Fibroblast of gingiva (primary cell): ENCODE data around the gene EFCAB9.

Source experiments
- DNase-seq: peaks from one replicate; pipeline ENCODE4 v3.0.0-alpha.2; 2011; ENCODE audit warnings: low read depth

EFCAB9 gene

DNA sequence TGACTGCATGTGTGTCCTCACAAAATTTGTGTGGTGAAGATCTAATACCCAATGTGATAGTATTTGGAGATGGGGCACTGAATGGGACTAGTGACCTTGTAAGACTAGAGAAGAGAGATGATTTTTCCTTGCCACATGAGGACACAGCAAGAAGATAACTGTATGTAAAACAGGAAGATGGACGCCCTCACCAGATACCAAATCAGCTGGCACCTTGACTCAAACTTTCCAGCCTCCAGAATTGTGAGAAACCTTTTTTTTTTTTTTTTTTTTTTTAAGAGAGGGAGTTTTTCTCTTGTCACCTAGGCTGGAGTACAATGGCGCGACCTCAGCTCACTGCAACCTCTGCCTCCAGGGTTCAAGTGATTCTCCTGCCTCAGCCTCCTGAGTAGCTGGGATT, 49.3 kb downstream of the EFCAB9 start:
- DNase-seq = no peak

DNA sequence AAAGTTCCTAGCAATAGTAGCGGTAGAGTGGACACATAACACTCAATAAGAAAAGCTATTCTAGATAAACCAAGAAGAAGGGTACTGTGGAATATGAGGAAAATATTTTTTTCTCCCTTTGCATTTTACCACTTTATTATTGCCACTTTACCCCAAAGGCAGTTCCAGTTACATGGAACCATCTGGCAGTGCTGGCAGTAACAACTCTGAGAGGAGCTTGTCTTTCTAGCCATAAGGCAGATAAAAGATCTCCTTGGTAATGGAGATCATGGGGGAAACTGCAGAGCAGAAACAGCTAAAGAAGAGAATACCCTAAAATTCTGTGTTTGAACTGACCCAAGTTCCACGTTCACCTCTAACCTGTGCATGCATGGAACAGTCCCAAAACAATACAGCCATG, 51.1 kb downstream of the EFCAB9 start:
- no peak for DNase-seq

DNA sequence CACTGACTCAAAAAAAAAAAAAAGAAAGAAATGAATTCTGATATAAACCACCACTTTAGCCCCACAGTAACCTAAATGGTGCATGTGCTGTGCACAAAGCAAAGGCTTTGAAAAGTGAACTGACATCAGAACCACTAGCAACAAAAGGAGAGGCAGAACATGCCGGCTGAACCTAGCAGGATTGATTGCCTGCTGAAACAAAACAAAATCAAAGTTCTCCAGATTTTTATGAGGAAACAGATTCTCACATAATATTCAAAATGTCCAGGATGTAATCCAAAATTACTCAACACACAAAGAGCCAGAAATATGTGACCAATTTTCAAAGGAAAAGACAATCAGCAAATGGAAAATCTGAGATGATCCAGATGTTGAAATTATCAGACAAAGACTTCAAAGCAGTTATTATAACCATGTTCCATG, 51.7 kb downstream of the EFCAB9 start:
- peak; percentile 69 for DNase-seq

DNA sequence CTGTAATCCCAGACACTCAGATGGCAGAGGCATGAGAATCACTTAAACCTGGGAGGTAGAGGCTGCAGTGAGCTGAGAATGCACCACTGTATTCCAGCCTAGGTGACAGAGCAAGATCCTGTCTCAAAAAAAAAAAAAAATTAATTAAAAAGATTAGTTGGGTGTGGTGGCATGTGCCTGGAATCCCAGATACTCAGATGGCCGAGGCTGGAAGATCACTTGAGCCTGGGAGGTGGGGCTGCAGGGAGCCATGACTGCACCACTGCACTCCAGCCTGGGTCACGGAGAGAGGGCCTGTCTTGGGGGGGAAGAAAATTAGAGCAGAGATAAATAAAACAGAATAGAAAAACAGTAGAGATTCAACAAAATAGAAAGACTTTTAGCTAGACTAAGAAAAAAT, 54.7 kb downstream of the EFCAB9 start:
- DNase-seq = no peak

GRCh38 chr5:172251419-172251818, 57.4 kb downstream of the EFCAB9 start:
- no peak for DNase-seq

- no peak for DNase-seq
These were observed 58.5 kb downstream of the EFCAB9 start for GRCh38 chr5:172252501-172252900.
